ENCODE measurements around the gene MCF2L2.
A peak's percentile ranks its signal among the peaks of the same experiment; 100 is the strongest.

The MCF2L2 gene

GRCh38 chr3:183287301-183287971 is 141.0 kb downstream of the MCF2L2 start:
- no peak for DNase-seq

- peak; percentile 29 for DNase-seq
These were observed 142.5 kb downstream of the MCF2L2 start for GRCh38 chr3:183285828-183286457.

GRCh38 chr3:183285318-183285717 is 143.1 kb downstream of the MCF2L2 start:
- DNase-seq = no peak

GRCh38 chr3:183284570-183284969 is 143.8 kb downstream of the MCF2L2 start:
- no peak for DNase-seq

GRCh38 chr3:183283886-183284285 is 144.5 kb downstream of the MCF2L2 start:
- DNase-seq = no peak

GRCh38 chr3:183281126-183281797 is 147.2 kb downstream of the MCF2L2 start:
- no peak for DNase-seq

GRCh38 chr3:183279371-183279770 is 149.0 kb downstream of the MCF2L2 start:
- DNase-seq = no peak

- no peak for DNase-seq
These were observed 149.8 kb downstream of the MCF2L2 start for GRCh38 chr3:183278479-183279088.

- no peak for DNase-seq
These were observed 151.2 kb downstream of the MCF2L2 start for GRCh38 chr3:183277260-183277659.

GRCh38 chr3:183275937-183276336 is 152.5 kb downstream of the MCF2L2 start:
- DNase-seq = no peak

GRCh38 chr3:183275418-183275817 is 153.0 kb downstream of the MCF2L2 start:
- DNase-seq = no peak

- DNase-seq = no peak
These were observed 153.8 kb downstream of the MCF2L2 start for GRCh38 chr3:183274609-183275008.

- DNase-seq = no peak
These were observed 155.6 kb downstream of the MCF2L2 start for GRCh38 chr3:183272791-183273190.

GRCh38 chr3:183272142-183272541 is 156.3 kb downstream of the MCF2L2 start:
- DNase-seq = no peak

- no peak for DNase-seq
These were observed 158.1 kb downstream of the MCF2L2 start for GRCh38 chr3:183270344-183270743.

- DNase-seq = no peak
These were observed 159.1 kb downstream of the MCF2L2 start for GRCh38 chr3:183269345-183269744.

- no peak for DNase-seq
These were observed 160.1 kb downstream of the MCF2L2 start for GRCh38 chr3:183268366-183268765.

GRCh38 chr3:183267140-183267539 is 161.3 kb downstream of the MCF2L2 start:
- no peak for DNase-seq

- no peak for DNase-seq
These were observed 162.0 kb downstream of the MCF2L2 start for GRCh38 chr3:183266454-183266853.

GRCh38 chr3:183265834-183266417 is 162.5 kb downstream of the MCF2L2 start:
- no peak for DNase-seq

- no peak for DNase-seq
These were observed 163.2 kb downstream of the MCF2L2 start for GRCh38 chr3:183265157-183265642.

- DNase-seq = no peak
These were observed 164.2 kb downstream of the MCF2L2 start for GRCh38 chr3:183264268-183264667.

GRCh38 chr3:183262875-183263378 is 165.5 kb downstream of the MCF2L2 start:
- no peak for DNase-seq

All from NCI-H524 treated with DMSO at 0.1 percent for 48 hours (cell line).